H9 (cell line): ENCODE measurements around the gene LITAFD. TPM values are rescaled to one million over a fixed set of nuclear protein-coding genes. Genes with fewer than 3 reads are reported as not detected.

Experiments
- DNase-seq: peaks from one replicate; pipeline ENCODE4 v3.0.0-alpha.2; 2017
- H2AFZ ChIP-seq: one replicate; pipeline ENCODE4 v1.6.1; 2013; ENCODE audit warnings: mild to moderate bottlenecking, low read length, control low read depth, moderate library complexity
- H2AK5ac ChIP-seq: 2 replicates; pipeline ENCODE4 v1.6.1; 2013; ENCODE audit warnings: low read length, control low read depth, mixed read lengths; ENCODE audit not compliant: insufficient read length
- H2BK120ac ChIP-seq: one replicate; pipeline ENCODE4 v1.6.1; 2013; ENCODE audit warnings: low read depth, mild to moderate bottlenecking, low read length, control low read depth, inconsistent platforms; ENCODE audit not compliant: poor library complexity, severe bottlenecking
- H2BK12ac ChIP-seq: 2 replicates; pipeline ENCODE4 v1.6.1; 2013; ENCODE audit warnings: low read length, control low read depth, mixed read lengths, low read depth; ENCODE audit not compliant: insufficient read length
- H2BK15ac ChIP-seq: 2 replicates; pipeline ENCODE4 v1.6.1; 2013; ENCODE audit warnings: low read depth, low read length, control low read depth
- H2BK20ac ChIP-seq: one replicate; pipeline ENCODE4 v1.6.1; 2013; ENCODE audit warnings: low read depth, mild to moderate bottlenecking, low read length, control low read depth, inconsistent platforms; ENCODE audit not compliant: poor library complexity, severe bottlenecking
- H2BK5ac ChIP-seq: 2 replicates; pipeline ENCODE4 v1.6.1; 2013; ENCODE audit warnings: low read length, control low read depth, mixed read lengths; ENCODE audit not compliant: insufficient read length
- H3K14ac ChIP-seq: 2 replicates; pipeline ENCODE4 v1.6.1; 2013; ENCODE audit warnings: low read length, control low read depth; ENCODE audit not compliant: insufficient read depth
- H3K18ac ChIP-seq: 2 replicates; pipeline ENCODE4 v1.6.1; 2013; ENCODE audit warnings: low read depth, mild to moderate bottlenecking, mixed read lengths, low read length, control low read depth; ENCODE audit not compliant: insufficient read length
- H3K23ac ChIP-seq: 2 replicates; pipeline ENCODE4 v1.6.1; 2013; ENCODE audit warnings: low read length, control low read depth, mixed read lengths, low read depth; ENCODE audit not compliant: insufficient read length
- H3K23me2 ChIP-seq: 2 replicates; pipeline ENCODE4 v1.6.1; 2013; ENCODE audit warnings: low read depth, mild to moderate bottlenecking, mixed read lengths, low read length, control low read depth; ENCODE audit not compliant: insufficient read length, poor library complexity, severe bottlenecking
- H3K27ac ChIP-seq: 2 replicates; pipeline ENCODE4 v1.5.1; 2013; ENCODE audit warnings: low read length, control low read depth, mixed read lengths, low read depth; ENCODE audit not compliant: insufficient read length
- H3K27me3 ChIP-seq: 2 replicates; pipeline ENCODE4 v1.6.1; 2013; ENCODE audit warnings: low read length, control low read depth, inconsistent platforms; ENCODE audit not compliant: insufficient read depth
- H3K4ac ChIP-seq: 2 replicates; pipeline ENCODE4 v1.6.1; 2013; ENCODE audit warnings: low read depth, mild to moderate bottlenecking, control low read depth, inconsistent platforms, low read length, moderate library complexity
- H3K4me1 ChIP-seq: 2 replicates; pipeline ENCODE4 v1.6.1; 2013; ENCODE audit warnings: low read length, control low read depth, inconsistent platforms; ENCODE audit not compliant: insufficient read depth
- H3K4me2 ChIP-seq: 2 replicates; pipeline ENCODE4 v1.6.1; 2013; ENCODE audit warnings: low read length, control low read depth, mixed read lengths; ENCODE audit not compliant: insufficient read length, insufficient read depth
- H3K56ac ChIP-seq: 2 replicates; pipeline ENCODE4 v1.6.1; 2013; ENCODE audit warnings: low read depth, mild to moderate bottlenecking, mixed read lengths, low read length, control low read depth; ENCODE audit not compliant: insufficient read length
- H3K79me1 ChIP-seq: 2 replicates; pipeline ENCODE4 v1.6.1; 2013; ENCODE audit warnings: low read depth, mild to moderate bottlenecking, moderate library complexity, low read length, control low read depth, inconsistent platforms; ENCODE audit not compliant: insufficient read depth, poor library complexity, severe bottlenecking
- H3K79me2 ChIP-seq: 2 replicates; pipeline ENCODE4 v1.6.1; 2013; ENCODE audit warnings: low read length, control low read depth, inconsistent platforms; ENCODE audit not compliant: insufficient read depth
- H3K9ac ChIP-seq: 2 replicates; pipeline ENCODE4 v1.6.1; 2013; ENCODE audit warnings: low read length, control low read depth, mixed read lengths; ENCODE audit not compliant: insufficient read length; ENCODE audit errors: extremely low read depth
- H3K9me3 ChIP-seq: one replicate; pipeline ENCODE4 v1.6.1; 2013; ENCODE audit warnings: low read depth, low read length, inconsistent platforms; ENCODE audit not compliant: control insufficient read depth
- H3T11ph ChIP-seq: one replicate; pipeline ENCODE4 v1.6.1; 2013; ENCODE audit warnings: mild to moderate bottlenecking, low read length, control low read depth, inconsistent platforms
- H4K20me1 ChIP-seq: one replicate; pipeline ENCODE4 v1.6.1; 2013; ENCODE audit not compliant: control insufficient read depth, insufficient read length, insufficient read depth
- H4K5ac ChIP-seq: 2 replicates; pipeline ENCODE4 v1.6.1; 2013; ENCODE audit warnings: low read depth, mild to moderate bottlenecking, mixed read lengths, low read length, control low read depth; ENCODE audit not compliant: insufficient read length
- H4K8ac ChIP-seq: replicated peaks from 2 replicates; pipeline ENCODE4 v1.6.1; 2013; ENCODE audit warnings: low read length, control low read depth, mixed read lengths, low read depth; ENCODE audit not compliant: insufficient read length
- H4K91ac ChIP-seq: 2 replicates; pipeline ENCODE4 v1.6.1; 2013; ENCODE audit warnings: low read depth, mild to moderate bottlenecking, moderate library complexity, mixed read lengths, low read length, control low read depth; ENCODE audit not compliant: insufficient read length
- H3K27ac Mint-ChIP-seq, 3 experiments: 2 replicates in 2 of 3; 3 replicates in 1 of 3; pipeline ENCODE4 v1.8.0; 2020 to 2021; ENCODE audit warnings: mixed read lengths in 3 of 3, mild to moderate bottlenecking in 1 of 3, moderate library complexity in 1 of 3
- H3K27me3 Mint-ChIP-seq: 2 replicates; pipeline ENCODE4 v1.8.0; 2021; ENCODE audit warnings: low read depth, mild to moderate bottlenecking, moderate library complexity, mixed read lengths
- H3K36me3 Mint-ChIP-seq, 3 experiments: 2 replicates in 2 of 3; 3 replicates in 1 of 3; pipeline ENCODE4 v1.8.0; 2020 to 2021; ENCODE audit warnings: low read depth in 3 of 3, mixed read lengths in 3 of 3; ENCODE audit not compliant: insufficient read depth in 1 of 3
- H3K4me1 Mint-ChIP-seq, 2 experiments: 2 replicates each; pipeline ENCODE4 v1.8.0; 2020; ENCODE audit warnings: mixed read lengths in 2 of 2
- H3K4me3 Mint-ChIP-seq, 2 experiments: 2 replicates in 1 of 2; 3 replicates in 1 of 2; pipeline ENCODE4 v1.8.0; 2020 to 2021; ENCODE audit warnings: mild to moderate bottlenecking in 2 of 2, mixed read lengths in 2 of 2, moderate library complexity in 1 of 2
- H3K9me3 Mint-ChIP-seq, 2 experiments: 2 replicates in 1 of 2; 3 replicates in 1 of 2; pipeline ENCODE4 v1.8.0; 2020; ENCODE audit warnings: mild to moderate bottlenecking in 2 of 2, mixed read lengths in 2 of 2, moderate library complexity in 1 of 2
- WGBS: extraction: QIAGEN DNeasy Blood & Tissue Kit; methylation state at CpG from one replicate; pipeline ENCODE4 v1.1.7; 2013; ENCODE audit warnings: missing lambda C conversion rate, low lambda C conversion rate, mixed read lengths; ENCODE audit not compliant: insufficient read length; ENCODE audit errors: extremely low coverage; 5-methylcytosine and 5-hydroxymethylcytosine counted together
- total RNA-seq: library from RNA; stranded (reverse); gene quantifications from 2 replicates; pipeline ENCODE4 v1.2.1, GENCODE V29; 2021
- TF ChIP-seq, protein P1 (sequence below): fragments of 200-600 bp; sonication (generic); conservative IDR thresholded peaks from 3 replicates; pipeline ENCODE4 v1.8.0; 2021; ENCODE audit warnings: antibody characterized with exemption, mild to moderate bottlenecking

Gene LITAFD
- total RNA-seq, 1 experiment from 2014 or later = not detected

- H3K27ac ChIP-seq = no peak overlapping the region
- peak; percentile 27 for DNase-seq
- Mint-ChIP-seq H3K9me3 (no peaks in the 10 kb centered on the region; a peak in 2 of 5 replicates), H3K4me1 (peaks cover 38 to 42% of the 10 kb centered on the region in 2 experiments), H3K27ac (peak overlapping the region in 2 of 3 experiments; percentile 68 to 92; a peak in 3 of 7 replicates), H3K36me3 (peaks cover 29 to 80% (median 60%) of the 10 kb centered on the region in 3 experiments), H3K27me3 (no peaks in the 10 kb centered on the region; the same call in 1 of the 2 replicates), H3K4me3 (no peak overlapping the region)
- H3K56ac ChIP-seq = no peak overlapping the region
- H3K4me2 ChIP-seq = no peak overlapping the region
- H4K20me1 ChIP-seq = peaks cover 6% of the 10 kb centered on the region
- H4K91ac ChIP-seq = no peak overlapping the region
- H2BK5ac ChIP-seq = no peak overlapping the region
- no peak overlapping the region for H2BK20ac ChIP-seq
- no peak overlapping the region for H3T11ph ChIP-seq
- H3K4ac ChIP-seq = no peak overlapping the region
- H3K9ac ChIP-seq = no peak overlapping the region
- H3K14ac ChIP-seq = no peak overlapping the region; the same call in 1 of the 2 replicates
- no peak overlapping the region for H3K18ac ChIP-seq
- no peak overlapping the region for H2AFZ ChIP-seq
- no peaks in the 10 kb centered on the region for H3K79me1 ChIP-seq
- no peaks in the 10 kb centered on the region for H3K9me3 ChIP-seq
- WGBS = no CpG with 5 or more reads among the region's 26 CpGs
- H3K23ac ChIP-seq = no peak overlapping the region
- no peak overlapping the region for H4K5ac ChIP-seq
- no peaks in the 10 kb centered on the region for H3K4me1 ChIP-seq
- no peaks in the 10 kb centered on the region for H3K79me2 ChIP-seq
- no peak overlapping the region for H2BK12ac ChIP-seq
- no peaks in the 10 kb centered on the region for H3K23me2 ChIP-seq
- H2AK5ac ChIP-seq = no peak overlapping the region
- no peaks in the 10 kb centered on the region for H3K27me3 ChIP-seq
- H2BK15ac ChIP-seq = no peak overlapping the region
- no peak overlapping the region for H2BK120ac ChIP-seq
- TF ChIP-seq, protein P1, sequence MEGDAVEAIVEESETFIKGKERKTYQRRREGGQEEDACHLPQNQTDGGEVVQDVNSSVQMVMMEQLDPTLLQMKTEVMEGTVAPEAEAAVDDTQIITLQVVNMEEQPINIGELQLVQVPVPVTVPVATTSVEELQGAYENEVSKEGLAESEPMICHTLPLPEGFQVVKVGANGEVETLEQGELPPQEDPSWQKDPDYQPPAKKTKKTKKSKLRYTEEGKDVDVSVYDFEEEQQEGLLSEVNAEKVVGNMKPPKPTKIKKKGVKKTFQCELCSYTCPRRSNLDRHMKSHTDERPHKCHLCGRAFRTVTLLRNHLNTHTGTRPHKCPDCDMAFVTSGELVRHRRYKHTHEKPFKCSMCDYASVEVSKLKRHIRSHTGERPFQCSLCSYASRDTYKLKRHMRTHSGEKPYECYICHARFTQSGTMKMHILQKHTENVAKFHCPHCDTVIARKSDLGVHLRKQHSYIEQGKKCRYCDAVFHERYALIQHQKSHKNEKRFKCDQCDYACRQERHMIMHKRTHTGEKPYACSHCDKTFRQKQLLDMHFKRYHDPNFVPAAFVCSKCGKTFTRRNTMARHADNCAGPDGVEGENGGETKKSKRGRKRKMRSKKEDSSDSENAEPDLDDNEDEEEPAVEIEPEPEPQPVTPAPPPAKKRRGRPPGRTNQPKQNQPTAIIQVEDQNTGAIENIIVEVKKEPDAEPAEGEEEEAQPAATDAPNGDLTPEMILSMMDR = no peak
- H4K8ac ChIP-seq = no peak overlapping the region
Observed at GRCh38 chr16:8848231-8848938, 33.8 kb upstream of the LITAFD start.
